GM19438 (cell line): ENCODE data around the gene LSM12.

Source experiments
- ATAC-seq: cut with Tn5 transposase; IDR thresholded peaks from one replicate; pipeline ENCODE4 v1.9.1; 2021; ENCODE audit warnings: low read depth; ENCODE audit not compliant: unreplicated experiment

Gene LSM12

DNA sequence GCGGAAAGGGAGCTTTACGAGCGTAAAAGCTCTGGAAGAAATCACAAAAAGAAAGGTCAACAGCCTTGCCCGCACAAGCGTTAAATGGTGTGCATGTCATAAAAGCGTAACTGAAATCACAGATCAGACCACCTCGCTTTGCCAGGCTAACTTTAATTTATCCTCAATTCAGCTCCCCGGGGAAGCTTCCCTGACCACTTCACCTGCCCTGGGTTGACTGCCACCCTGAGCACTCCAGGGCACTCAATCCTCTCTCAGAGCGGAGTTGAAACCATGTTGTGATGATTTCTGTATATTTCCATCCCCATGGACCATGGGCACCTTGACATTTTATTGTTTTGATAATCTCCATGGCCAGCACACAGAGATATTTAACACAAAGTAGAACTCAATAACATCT, 78.2 kb downstream of the LSM12 start:
- ATAC-seq: no peak

DNA sequence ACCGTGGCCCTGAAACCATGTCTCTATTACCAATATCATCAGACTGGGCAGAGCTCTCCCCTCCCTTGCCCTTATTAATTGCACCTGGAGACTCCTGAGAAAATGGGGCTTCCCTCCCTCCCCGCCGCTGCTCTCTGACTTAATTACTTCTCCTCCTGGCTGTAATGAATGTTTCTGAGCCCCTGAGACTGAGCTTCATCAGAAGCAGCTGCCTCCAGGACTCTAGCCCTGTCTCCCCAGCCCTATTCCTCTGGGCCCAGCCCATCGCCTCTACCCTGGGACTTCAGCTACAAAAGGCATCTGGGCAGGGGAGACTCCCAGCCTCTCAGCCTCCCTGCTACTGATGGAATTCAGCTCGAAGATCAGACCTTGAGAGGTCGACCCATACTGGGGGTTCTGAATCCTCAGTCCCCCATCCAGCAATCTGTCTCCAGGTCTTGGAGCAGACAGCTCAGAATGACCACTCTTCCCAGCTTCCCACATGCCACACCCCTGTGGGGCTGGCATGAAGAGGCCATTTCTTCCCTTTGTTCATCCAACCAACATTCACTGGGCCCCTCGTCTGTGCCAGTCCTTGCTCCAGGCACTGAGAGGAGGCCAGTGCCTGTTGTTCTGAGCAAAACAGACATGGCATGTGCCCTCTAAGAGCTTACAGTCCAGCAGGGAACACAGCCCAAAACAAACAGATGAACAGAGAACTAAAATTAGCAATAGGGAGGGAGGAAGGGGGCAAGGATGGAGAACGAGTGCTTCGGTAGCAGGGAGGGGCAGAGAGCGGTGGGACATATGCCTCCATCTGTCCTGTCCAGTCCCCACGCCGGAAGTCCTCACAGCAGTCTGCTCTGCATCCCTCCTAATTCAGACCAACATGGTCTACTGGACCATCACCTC, 79.1 kb downstream of the LSM12 start:
- ATAC-seq: no peak

DNA sequence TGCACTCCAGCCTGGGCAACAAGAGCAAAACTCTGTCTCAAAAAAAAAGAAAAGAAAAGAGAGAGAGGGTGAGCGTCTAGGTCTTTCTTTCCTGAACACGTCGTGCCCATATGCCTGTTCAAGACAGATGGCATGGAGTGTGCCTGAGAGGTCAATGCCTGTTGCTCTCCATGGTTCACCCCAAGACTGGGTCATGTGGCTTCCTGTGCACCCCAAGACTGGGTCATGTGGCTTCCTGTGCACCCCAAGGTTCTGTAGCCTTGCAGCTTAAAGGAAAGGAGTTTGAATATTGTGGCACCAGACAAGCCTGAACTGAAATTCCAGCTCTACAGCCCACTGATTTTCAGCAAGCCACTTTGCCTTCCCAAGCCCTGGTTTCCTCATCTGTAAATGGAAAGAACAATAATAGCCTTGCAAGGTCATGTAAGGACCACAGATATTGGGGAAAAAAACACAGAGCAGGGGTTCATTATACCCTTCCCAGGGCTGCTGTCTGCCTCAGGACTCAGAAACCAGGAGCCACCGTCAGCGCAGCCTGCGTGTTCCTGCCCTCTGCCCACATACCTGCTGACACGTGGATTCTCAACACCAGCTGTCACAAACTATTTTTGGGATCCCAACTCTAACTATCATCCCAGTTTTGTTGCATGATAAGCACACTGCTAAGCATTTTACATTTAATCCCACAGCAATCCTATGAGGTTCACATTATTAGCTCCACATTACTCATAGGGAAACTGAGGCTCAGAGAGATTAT, 80.1 kb downstream of the LSM12 start:
- ATAC-seq: no peak

DNA sequence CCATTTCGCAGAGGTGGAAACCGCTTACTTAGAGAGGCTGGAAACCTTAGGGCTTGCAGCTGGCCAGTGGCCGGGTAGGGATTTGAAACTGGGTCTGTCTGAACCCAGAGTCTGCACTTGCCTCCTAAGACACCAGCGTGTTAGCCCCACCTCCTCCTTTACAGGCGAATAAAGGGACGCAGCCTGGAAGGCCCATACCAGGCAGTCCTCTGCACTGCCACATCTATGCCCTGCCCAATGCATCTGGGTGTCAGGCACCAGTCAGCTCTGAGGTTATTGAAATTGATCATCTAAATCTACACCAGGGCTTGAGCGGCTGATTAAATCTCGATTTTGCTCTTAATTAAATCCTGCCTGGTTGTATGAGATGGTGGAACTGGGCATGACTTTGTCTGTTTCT, 82.0 kb downstream of the LSM12 start:
- ATAC-seq: no peak
